ENCODE measurements around the gene ZEB2. TPM values are rescaled to one million over a fixed set of nuclear protein-coding genes. Genes with fewer than 3 reads are reported as not detected.

The ZEB2 gene
- total and polyA plus RNA-seq, 2 donors (not counting 3 experiments of a cell fraction or from before 2014, with no cell fraction given) = 17.9 to 49.6 TPM

GRCh38 chr2:144489315-144489916 is 30.5 kb downstream of the ZEB2 start:
- no TSS peak for BruUV-seq (replicated peaks)
- dilution Hi-C loops (cut with MboI; ENCODE audit: extremely low pct_ligation_motif_present, low sequenced_read_pairs) = no loop called here
- Histone ChIP-seq H3K9me1 (replicated peaks; ENCODE audit: control insufficient read depth, extremely low read depth, insufficient read depth, low read length) (no peaks in the 10 kb centered on the region), H2AFZ (ENCODE audit: low read depth, low read length) (no peak overlapping the region), H3K4me2 (ENCODE audit: insufficient read depth, low read length) (no peak overlapping the region), H3K9ac (replicated peaks; ENCODE audit: extremely low read depth, insufficient read depth, low read length) (no peak overlapping the region), H3K27ac (ENCODE audit: insufficient read depth, low read depth, low read length) (no peak overlapping the region), H3K9me3 (replicated peaks; ENCODE audit: control insufficient read depth, insufficient read depth, low read length) (no peaks in the 10 kb centered on the region), H3K4me3 (replicated peaks in 1 of 3; ENCODE audit: insufficient read depth in 1 of 3, low read depth in 1 of 3, low read length in 3 of 3) (no peak overlapping the region), H3K4me1 (ENCODE audit: control insufficient read depth, extremely low read depth, insufficient read depth, low read length) (no peaks in the 10 kb centered on the region), H3K79me2 (ENCODE audit: control insufficient read depth, insufficient read depth, low read length) (peaks cover 18% of the 10 kb centered on the region), H3K36me3 (ENCODE audit: control insufficient read depth in 2 of 2, extremely low read depth in 1 of 2, insufficient read depth in 2 of 2, low read length in 2 of 2) (no peaks in the 10 kb centered on the region), H3K27me3 (ENCODE audit: control insufficient read depth in 2 of 2, insufficient read depth in 2 of 2, low read length in 2 of 2) (no peaks in the 10 kb centered on the region), H4K20me1 (replicated peaks; ENCODE audit: control insufficient read depth, extremely low read depth, insufficient read depth, low read length) (no peaks in the 10 kb centered on the region)
- intact Hi-C loops (cut with micrococcal nuclease) = no loop called here
- FAIRE-seq = no peak
- CTCF ChIA-PET = no interaction called here
- POLR2A ChIA-PET = no interaction called here
- no peak for DNase-seq (ENCODE audit: low read depth, low spot score)
- TF ChIP-seq CTCF (IDR thresholded peaks at IDR 0.05; ENCODE audit: extremely low read depth in 1 of 2, insufficient read depth in 1 of 2, low read depth in 1 of 2, low read length in 2 of 2) (no peak), EZH2 (IDR thresholded peaks at IDR 0.05; ENCODE audit: borderline replicate concordance, low read depth, low read length, severe bottlenecking) (no peak), MYC (IDR thresholded peaks at IDR 0.05; ENCODE audit: low read depth, low read length) (no peak), POLR2A (IDR thresholded peaks at IDR 0.05; ENCODE audit: low read depth, low read length) (no peak), JUN (IDR thresholded peaks at IDR 0.05; ENCODE audit: borderline replicate concordance, insufficient read depth, insufficient read length, low read depth) (no peak), MAX (IDR thresholded peaks at IDR 0.05; ENCODE audit: insufficient read depth, insufficient read length) (no peak), FOS (IDR thresholded peaks at IDR 0.05; ENCODE audit: borderline replicate concordance, insufficient read depth, low read length) (no peak), GATA2 (IDR thresholded peaks at IDR 0.05; ENCODE audit: insufficient read depth, insufficient read length, low read depth, low read length) (no peak)

All from endothelial cell of umbilical vein (primary cell).